Germinal center (tissue), 1 donor: Measurements from ENCODE around the gene WFDC11.

ENCODE experiments used
- DNase-seq: peaks from one replicate; pipeline ENCODE4 v3.0.0; 2012; ENCODE audit warnings: mixed read lengths, low spot score

WFDC11 gene

GRCh38 chr20:45626540-45626939 is 43.5 kb downstream of the WFDC11 start:
- DNase-seq: no peak

GRCh38 chr20:45621593-45621992 is 48.4 kb downstream of the WFDC11 start:
- no peak for DNase-seq

DNA sequence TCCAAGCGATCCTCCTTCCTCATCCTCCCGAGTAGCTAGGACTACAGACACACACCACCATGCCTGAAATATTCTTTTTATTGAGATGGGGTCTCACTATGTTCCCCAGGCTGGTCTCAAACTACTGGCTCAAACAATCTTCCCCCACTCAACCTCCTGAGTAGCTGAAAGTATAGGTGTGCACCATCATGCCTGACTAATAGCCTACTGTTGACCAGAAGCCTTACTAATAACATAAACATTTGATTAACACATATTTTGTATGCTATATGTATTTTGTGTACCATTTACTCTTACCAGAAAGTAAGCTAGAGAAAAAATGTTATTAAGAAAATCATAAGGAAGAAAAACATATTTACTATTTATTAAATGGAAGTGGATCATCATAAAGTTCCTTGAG is 52.4 kb downstream of the WFDC11 start:
- no peak for DNase-seq

DNA sequence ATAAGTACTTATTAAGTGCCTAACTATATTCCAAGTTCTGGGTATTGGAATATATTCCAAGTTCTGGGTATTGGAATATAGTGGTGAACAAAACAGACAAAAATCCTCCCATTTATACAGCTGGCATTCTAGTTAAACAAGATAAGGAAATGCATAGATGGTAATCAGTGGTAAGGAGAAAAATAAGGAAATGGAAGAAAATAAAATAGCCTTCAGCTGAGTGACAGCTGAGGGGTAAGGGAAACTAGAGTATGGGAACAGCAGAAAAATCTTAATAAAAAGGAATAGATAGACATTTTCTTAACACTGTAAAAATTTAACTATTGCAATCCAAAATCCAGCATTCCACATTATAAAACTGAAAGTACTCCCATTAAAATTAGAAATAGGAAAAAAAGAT is 57.7 kb downstream of the WFDC11 start:
- DNase-seq: no peak

GRCh38 chr20:45611054-45611453 is 59.0 kb downstream of the WFDC11 start:
- no peak for DNase-seq

GRCh38 chr20:45607810-45608209 is 62.2 kb downstream of the WFDC11 start:
- DNase-seq: no peak
